Panc1 (cell line): ENCODE measurements around the gene TOMM5. TPM values are rescaled to one million over a fixed set of nuclear protein-coding genes. Genes with fewer than 3 reads are reported as not detected.

Source experiments
- ATAC-seq: fragments of 200-7000 bp; cut with Tn5 transposase; 2 replicates; pipeline ENCODE4 v1.9.1; 2020; ENCODE audit warnings: mild to moderate bottlenecking, moderate library complexity
- BruUV-seq: library from RNA; stranded (reverse); fragments of 400-500 nt; replicated peaks from 2 replicates; lab custom pipeline; 2021; lab: Mats Ljungman, UMichigan
- CTCF ChIA-PET: fragments of 300-600 bp; sonication (Branson Sonifier 250); formaldehyde crosslinking; loops from one replicate; lab custom pipeline; 2022; ENCODE audit warnings: antibody characterized with exemption; lab: Charles Lee
- POLR2A ChIA-PET: fragments of 300-600 bp; sonication (Branson Sonifier 250); formaldehyde crosslinking; loops from one replicate; lab custom pipeline; 2022; ENCODE audit warnings: antibody characterized with exemption; lab: Charles Lee
- DNase-seq: peaks from one replicate; pipeline ENCODE4 v3.0.0-alpha.2; 2010; ENCODE audit warnings: low read depth, low spot score
- H3K27ac ChIP-seq: 2 replicates; pipeline ENCODE4 v1.5.1; 2011; ENCODE audit warnings: mild to moderate bottlenecking, low read length, inconsistent platforms
- H3K27me3 ChIP-seq: fragments of 200-500 bp; sonication (Bioruptor generic); 2 replicates; pipeline ENCODE4 v1.6.0; 2014; ENCODE audit warnings: low read length, inconsistent platforms; ENCODE audit not compliant: control insufficient read depth, insufficient read depth
- H3K36me3 ChIP-seq: fragments of 200-500 bp; sonication (Bioruptor generic); 2 replicates; pipeline ENCODE4 v1.5.1; 2014; ENCODE audit warnings: inconsistent platforms, mild to moderate bottlenecking, low read length, moderate library complexity; ENCODE audit not compliant: control insufficient read depth, insufficient read depth
- H3K4me1 ChIP-seq: 2 replicates; pipeline ENCODE4 v1.5.1; 2011; ENCODE audit warnings: inconsistent platforms, mild to moderate bottlenecking, low read length, moderate library complexity; ENCODE audit not compliant: control insufficient read depth, insufficient read depth
- H3K4me3 ChIP-seq, 2 experiments: 2 replicates each; pipeline ENCODE4 v1.5.1; 2011 to 2012; ENCODE audit warnings: low read depth in 2 of 2, low read length in 2 of 2, mild to moderate bottlenecking in 2 of 2, inconsistent platforms in 1 of 2, moderate library complexity in 1 of 2
- H3K9me3 ChIP-seq: fragments of 200-500 bp; sonication (Bioruptor generic); 2 replicates; pipeline ENCODE4 v1.5.1; 2014; ENCODE audit warnings: low read depth, mild to moderate bottlenecking, inconsistent platforms, low read length, moderate library complexity; ENCODE audit not compliant: control insufficient read depth, insufficient read depth
- CTCF ChIP-seq: fragments of 450-650 bp; IDR thresholded peaks from 2 replicates; pipeline ENCODE4 v1.5.1; 2017; ENCODE audit warnings: mild to moderate bottlenecking
- POLR2AphosphoS5 ChIP-seq: IDR thresholded peaks from 2 replicates; pipeline ENCODE4 v1.6.1; 2012; ENCODE audit warnings: mild to moderate bottlenecking, low read depth, low read length, moderate library complexity
- REST ChIP-seq, 2 experiments: IDR thresholded peaks; 2 replicates each; pipeline ENCODE4 v1.6.1; 2011 to 2012; ENCODE audit warnings: low read depth in 2 of 2, control low read depth in 1 of 2, low read length in 1 of 2, mild to moderate bottlenecking in 1 of 2, moderate library complexity in 1 of 2; ENCODE audit not compliant: insufficient read depth in 1 of 2
- SIN3A ChIP-seq: IDR thresholded peaks from 2 replicates; pipeline ENCODE4 v1.6.1; 2012; ENCODE audit warnings: low read depth, mild to moderate bottlenecking, low read length, moderate library complexity, borderline replicate concordance; ENCODE audit not compliant: insufficient read depth
- TCF7L2 ChIP-seq: IDR thresholded peaks from 2 replicates; pipeline ENCODE4 v1.6.1; 2011; ENCODE audit warnings: mild to moderate bottlenecking, low read depth, low read length, inconsistent platforms
- in situ Hi-C: cut with HindIII; loops from 2 replicates; pipeline ENCODE4 v1.10.0; 2016; ENCODE audit warnings: low sequenced_read_pairs, low pct_unique_long_range_greater_than_20kb
- intact Hi-C: fragments of 100-400 bp; cut with micrococcal nuclease; formaldehyde crosslinking; loops from one replicate; pipeline ENCODE4 v1.10.0; 2022; ENCODE audit not compliant: unreplicated experiment
- total RNA-seq: library from RNA; stranded (reverse); gene quantifications from one replicate; pipeline ENCODE4 v1.2.1, GENCODE V29; 2021; ENCODE audit not compliant: unreplicated experiment

TOMM5 gene
- total RNA-seq, 1 experiment from 2014 or later: 333 TPM

GRCh38 chr9:37618817-37619216 is 26.4 kb upstream of the TOMM5 start:
- Histone ChIP-seq H3K4me1 (no peaks in the 10 kb centered on the region), H3K27ac (no peak overlapping the region), H3K9me3 (no peaks in the 10 kb centered on the region), H3K27me3 (peaks cover 3% of the 10 kb centered on the region; the same call in 1 of the 2 replicates), H3K36me3 (no peaks in the 10 kb centered on the region), H3K4me3 (no peak overlapping the region)
- DNase-seq (no peak), ATAC-seq (peak; percentile 61; the same call in 1 of the 2 replicates)
- CTCF ChIA-PET: interaction anchor here (0.5 kb wide), 1 partner anchor 41 kb away, joined by 3 read pairs; no protein-coding TSS in a partner anchor
- POLR2A ChIA-PET: no interaction called here
- TF ChIP-seq REST (IDR thresholded peaks at IDR 0.05; ENCODE audit: insufficient read depth in 1 of 2, low read depth in 2 of 2, low read length in 1 of 2): no peak
- no peak for TF ChIP-seq SIN3A
- TF ChIP-seq CTCF: no peak
- no peak for TF ChIP-seq TCF7L2
- TF ChIP-seq POLR2AphosphoS5: no peak
- in situ Hi-C loops: no loop called here
- no TSS peak for BruUV-seq
- intact Hi-C loops: no loop called here

GRCh38 chr9:37617832-37618231 is 25.4 kb upstream of the TOMM5 start:
- H3K36me3 ChIP-seq: no peaks in the 10 kb centered on the region
- intact Hi-C loops (no loop called here), in situ Hi-C loops (no loop called here)
- no peaks in the 10 kb centered on the region for H3K4me1 ChIP-seq
- ChIA-PET POLR2A (no interaction called here), CTCF (no interaction called here)
- no peak overlapping the region for H3K27ac ChIP-seq
- DNase-seq (no peak), ATAC-seq (0 out of 2 replicates have a peak, but pooled peaks have one; percentile 26)
- no TSS peak for BruUV-seq
- TF ChIP-seq CTCF (no peak), REST (IDR thresholded peaks at IDR 0.05; ENCODE audit: insufficient read depth in 1 of 2, low read depth in 2 of 2, low read length in 1 of 2) (no peak), SIN3A (no peak), POLR2AphosphoS5 (no peak), TCF7L2 (no peak)
- peaks cover 7% of the 10 kb centered on the region; the same call in 1 of the 2 replicates for H3K27me3 ChIP-seq
- H3K9me3 ChIP-seq: no peaks in the 10 kb centered on the region
- no peak overlapping the region for H3K4me3 ChIP-seq
